Transverse colon (tissue), 4 donors: ENCODE data around the gene PLIN4. TPM values are rescaled to one million over a fixed set of nuclear protein-coding genes. Genes with fewer than 3 reads are reported as not detected.

Source experiments
- DNase-seq: peaks from one replicate; pipeline ENCODE4 v3.0.0-alpha.2; 2019
- H3K27ac ChIP-seq, 4 donors: fragments of 200-600 bp; sonication (generic); 2 replicates each; pipeline ENCODE4 v1.5.1; 2016 to 2018; ENCODE audit warnings: inconsistent platforms in 4 of 4
- H3K27me3 ChIP-seq: fragments of 200-600 bp; sonication (generic); 2 replicates; pipeline ENCODE4 v1.5.1; 2017; ENCODE audit warnings: inconsistent platforms
- H3K36me3 ChIP-seq, 4 donors: fragments of 200-600 bp; sonication (generic); 2 replicates each; pipeline ENCODE4 v1.5.1; 2017 to 2019; ENCODE audit warnings: inconsistent platforms in 4 of 4
- H3K4me1 ChIP-seq, 4 donors: fragments of 200-600 bp; sonication (generic); 2 replicates each; pipeline ENCODE4 v1.5.1; 2017 to 2020; ENCODE audit warnings: inconsistent platforms in 4 of 4
- H3K4me3 ChIP-seq, 4 donors: fragments of 200-600 bp; sonication (generic); 1 replicate in 1 of 4; 2 replicates in 3 of 4; pipeline versions ENCODE4 v1.5.1 to v1.6.1; 2017 to 2019; ENCODE audit warnings: inconsistent platforms in 4 of 4
- H3K9me3 ChIP-seq, 2 donors: fragments of 200-600 bp; sonication (generic); 2 replicates each; pipeline ENCODE4 v1.5.1; 2017 to 2019; ENCODE audit warnings: inconsistent platforms in 2 of 2
- EP300 ChIP-seq: sonication (generic); formaldehyde crosslinking; IDR thresholded peaks from one replicate; pipeline ENCODE4 v1.6.1; 2017; ENCODE audit warnings: antibody characterized with exemption, low read depth
- POLR2A ChIP-seq: fragments of 450-650 bp; IDR thresholded peaks from one replicate; pipeline ENCODE4 v1.6.1; 2016; ENCODE audit warnings: antibody characterized with exemption, mild to moderate bottlenecking, moderate library complexity
- POLR2AphosphoS5 ChIP-seq, 3 donors: sonication (generic); formaldehyde crosslinking; IDR thresholded peaks; one replicate each; pipeline ENCODE4 v1.6.1; 2016; ENCODE audit warnings: antibody characterized with exemption in 3 of 3
- WGBS, 2 donors: methylation state at CpG; one replicate each; pipeline ENCODE4 v1.1.5; 2018; ENCODE audit warnings: low coverage in 1 of 2; 5-methylcytosine and 5-hydroxymethylcytosine counted together
- in situ Hi-C, 4 donors: fragments of 200-750 bp; cut with MboI; loops; one replicate each; pipeline versions ENCODE4 v1.15.0 to v1.15.1; 2017; ENCODE audit warnings: low sequenced_read_pairs in 3 of 4, low pct_ligation_motif_present in 1 of 4, low pct_unique_long_range_greater_than_20kb in 1 of 4
- intact Hi-C: fragments of 100-400 bp; cut with DNase I; formaldehyde crosslinking; loops from one replicate; pipeline ENCODE4 v1.15.1; 2023; ENCODE audit warnings: low total_unique reads
- total RNA-seq, 4 donors: library from RNA; depleted of rRNA; stranded (reverse); fragments of >200 nt; gene quantifications; one replicate each; pipeline ENCODE4 v1.1.0, GENCODE V29; 2016
- TF ChIP-seq, protein P1 (sequence below), 5 experiments: fragments of 200-600 bp in 3 of 5; fragments of 450-650 bp in 2 of 5; sonication (generic) in 3 of 5; IDR thresholded peaks; 1 replicate in 2 of 5; 2 replicates in 3 of 5; pipeline ENCODE4 v1.5.1; 2016 to 2017; ENCODE audit warnings: antibody characterized with exemption in 5 of 5, inconsistent platforms in 3 of 5, mild to moderate bottlenecking in 2 of 5, moderate library complexity in 1 of 5

Gene PLIN4
- total RNA-seq, 4 donors from 2014 or later, result 8.9 to 33.7 (median 22.2) TPM

GRCh38 chr19:4521170-4521887, 3.0 kb upstream of the PLIN4 start:
- no peak overlapping the region for H3K27ac ChIP-seq
- no peak for DNase-seq
- H3K4me3 ChIP-seq, result no peak overlapping the region
- WGBS, 2 donors, result 69% methylated on average over 10 of the region's 11 CpGs; no CpG with 5 or more reads in 1 of the 2 donors
- in situ Hi-C loops (no loop called here), intact Hi-C loops (no loop called here)
- no peak for TF ChIP-seq POLR2A
- no peak for TF ChIP-seq EP300
- TF ChIP-seq, protein P1, sequence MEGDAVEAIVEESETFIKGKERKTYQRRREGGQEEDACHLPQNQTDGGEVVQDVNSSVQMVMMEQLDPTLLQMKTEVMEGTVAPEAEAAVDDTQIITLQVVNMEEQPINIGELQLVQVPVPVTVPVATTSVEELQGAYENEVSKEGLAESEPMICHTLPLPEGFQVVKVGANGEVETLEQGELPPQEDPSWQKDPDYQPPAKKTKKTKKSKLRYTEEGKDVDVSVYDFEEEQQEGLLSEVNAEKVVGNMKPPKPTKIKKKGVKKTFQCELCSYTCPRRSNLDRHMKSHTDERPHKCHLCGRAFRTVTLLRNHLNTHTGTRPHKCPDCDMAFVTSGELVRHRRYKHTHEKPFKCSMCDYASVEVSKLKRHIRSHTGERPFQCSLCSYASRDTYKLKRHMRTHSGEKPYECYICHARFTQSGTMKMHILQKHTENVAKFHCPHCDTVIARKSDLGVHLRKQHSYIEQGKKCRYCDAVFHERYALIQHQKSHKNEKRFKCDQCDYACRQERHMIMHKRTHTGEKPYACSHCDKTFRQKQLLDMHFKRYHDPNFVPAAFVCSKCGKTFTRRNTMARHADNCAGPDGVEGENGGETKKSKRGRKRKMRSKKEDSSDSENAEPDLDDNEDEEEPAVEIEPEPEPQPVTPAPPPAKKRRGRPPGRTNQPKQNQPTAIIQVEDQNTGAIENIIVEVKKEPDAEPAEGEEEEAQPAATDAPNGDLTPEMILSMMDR (IDR thresholded peaks at IDR 0.05), result no peak
- TF ChIP-seq POLR2AphosphoS5 (IDR thresholded peaks at IDR 0.05), result no peak
- no peaks in the 10 kb centered on the region for H3K36me3 ChIP-seq
- no peaks in the 10 kb centered on the region for H3K9me3 ChIP-seq
- peaks cover 0 to 7% (median 3%) of the 10 kb centered on the region in 4 donors for H3K4me1 ChIP-seq
- peaks cover 5% of the 10 kb centered on the region for H3K27me3 ChIP-seq

DNA sequence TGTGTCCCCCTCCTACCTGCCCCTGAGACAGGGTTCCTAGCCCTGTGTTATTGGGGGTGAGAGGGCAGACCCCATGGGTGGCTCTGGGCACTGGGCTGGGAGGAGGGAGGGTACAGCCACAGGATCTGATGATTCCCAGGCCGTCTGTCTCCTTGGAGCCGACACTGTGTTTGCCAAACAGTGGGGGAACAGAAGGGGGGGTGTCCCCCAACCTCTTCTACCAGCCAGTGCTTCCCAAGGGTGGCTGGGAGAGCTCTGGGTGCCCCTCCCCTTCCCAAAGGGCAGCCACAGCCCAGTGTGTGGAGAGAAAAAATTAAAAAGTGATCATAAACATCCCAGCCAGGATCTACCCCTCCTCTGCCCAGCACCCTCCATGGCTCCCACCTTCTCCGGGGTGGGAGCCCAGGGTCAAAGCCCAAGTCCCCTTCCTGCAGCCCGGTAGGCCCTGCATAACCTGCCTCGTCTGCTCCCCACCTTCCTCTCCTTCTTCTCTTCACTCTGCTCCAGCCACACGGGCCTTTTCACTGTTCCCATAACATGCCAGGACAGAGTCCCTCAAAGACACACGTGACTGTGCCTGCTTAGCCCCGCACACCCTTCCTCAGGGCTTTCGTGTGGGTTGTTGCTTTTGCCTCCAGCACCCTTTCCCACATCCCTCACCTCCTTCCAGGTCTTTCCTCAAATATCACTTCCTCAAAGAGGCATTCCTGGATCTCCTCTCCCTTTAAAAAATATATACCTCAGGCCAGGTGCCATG, 1.4 kb upstream of the PLIN4 start:
- in situ Hi-C loops, result no loop called here
- Histone ChIP-seq H3K9me3 (no peaks in the 10 kb centered on the region), H3K36me3 (no peaks in the 10 kb centered on the region), H3K4me3 (no peak overlapping the region), H3K27ac (peak overlapping the region; percentile 67 to 94 (median 83)), H3K4me1 (peaks cover 0 to 7% (median 3%) of the 10 kb centered on the region in 4 donors), H3K27me3 (peaks cover 5% of the 10 kb centered on the region)
- WGBS, 2 donors, result 45 to 70% methylated on average over 2 to 9 of the region's 9 CpGs
- intact Hi-C loops, result no loop called here
- peak; percentile 19 to 67 (median 31) for TF ChIP-seq POLR2AphosphoS5 (IDR thresholded peaks at IDR 0.05)
- TF ChIP-seq, protein P1 (IDR thresholded peaks at IDR 0.05), result no peak
- peak; percentile 50 for DNase-seq

- intact Hi-C loops (no loop called here), in situ Hi-C loops (no loop called here)
- Histone ChIP-seq H3K4me1 (peaks cover 0 to 7% (median 3%) of the 10 kb centered on the region in 4 donors), H3K36me3 (no peaks in the 10 kb centered on the region), H3K9me3 (no peaks in the 10 kb centered on the region), H3K27me3 (peaks cover 5% of the 10 kb centered on the region), H3K4me3 (no peak overlapping the region), H3K27ac (peak overlapping the region; percentile 67 to 94 (median 83))
- TF ChIP-seq POLR2AphosphoS5 (IDR thresholded peaks at IDR 0.05) (no peak), EP300 (no peak), POLR2A (no peak)
- TF ChIP-seq, protein P1 (IDR thresholded peaks at IDR 0.05), result no peak
- no peak for DNase-seq
- WGBS, 2 donors, result 72 to 80% methylated on average over 2 to 6 of the region's 6 CpGs
Observed at GRCh38 chr19:4519172-4519496, 848 bp upstream of the PLIN4 start.

GRCh38 chr19:4517451-4518057, 732 bp downstream of the PLIN4 start:
- H3K4me1 ChIP-seq, result peaks cover 0 to 7% (median 3%) of the 10 kb centered on the region in 4 donors
- peak overlapping the region; percentile 21 to 36 (median 29) for H3K4me3 ChIP-seq
- TF ChIP-seq POLR2A (no peak), POLR2AphosphoS5 (IDR thresholded peaks at IDR 0.05) (no peak), EP300 (no peak)
- TF ChIP-seq, protein P1 (IDR thresholded peaks at IDR 0.05), result no peak
- H3K27me3 ChIP-seq, result peaks cover 5% of the 10 kb centered on the region
- DNase-seq, result no peak
- WGBS, 2 donors, result 67 to 79% methylated on average over 5 to 22 of the region's 24 CpGs
- intact Hi-C loops (no loop called here), in situ Hi-C loops (no loop called here)
- H3K36me3 ChIP-seq, result no peaks in the 10 kb centered on the region
- H3K27ac ChIP-seq, result peak overlapping the region; percentile 66 to 94 (median 83)
- H3K9me3 ChIP-seq, result no peaks in the 10 kb centered on the region
